Neural cell (in vitro differentiated cells): ENCODE results near the gene S1PR3.

Experiments used
- CTCF ChIP-seq: fragments of 450-650 bp; IDR thresholded peaks from 2 replicates; pipeline ENCODE4 v1.5.1; 2014; ENCODE audit warnings: antibody characterized with exemption, mild to moderate bottlenecking, moderate library complexity; ENCODE audit not compliant: poor library complexity, severe bottlenecking
- EZH2 ChIP-seq: fragments of 200-600, 300-800 bp; shearing (Covaris generic), sonication (generic); IDR thresholded peaks from 2 replicates; pipeline ENCODE4 v1.6.1; 2014; ENCODE audit warnings: antibody characterized with exemption, low read length, borderline replicate concordance, mild to moderate bottlenecking; ENCODE audit not compliant: insufficient read depth, poor library complexity, severe bottlenecking
- TAF1 ChIP-seq: IDR thresholded peaks from 2 replicates; pipeline ENCODE4 v1.6.1; 2012; ENCODE audit warnings: low read depth

- TF ChIP-seq CTCF (no peak), TAF1 (no peak), EZH2 (no peak)
Measured at GRCh38 chr9:88942411-88942810, 48.9 kb upstream of the S1PR3 start.
